Activated T-cell treated with anti-CD3 and anti-CD28 coated beads, Interleukin-2, amount 50 U/mL, for 24 hours (primary cell): ENCODE results near the gene PIGW.
A peak's percentile ranks its signal among the peaks of the same experiment; 100 is the strongest.

Experiments
- DNase-seq: peaks from one replicate; pipeline ENCODE4 v3.0.0-alpha.2; 2020
- H3K27ac Mint-ChIP-seq: 2 replicates; pipeline ENCODE4 v1.8.0; 2020; ENCODE audit warnings: mild to moderate bottlenecking, mixed read lengths
- H3K27me3 Mint-ChIP-seq: 2 replicates; pipeline ENCODE4 v1.8.0; 2020; ENCODE audit warnings: mixed read lengths
- H3K36me3 Mint-ChIP-seq: 2 replicates; pipeline ENCODE4 v1.8.0; 2020; ENCODE audit warnings: low read depth, mixed read lengths
- H3K4me1 Mint-ChIP-seq: 2 replicates; pipeline ENCODE4 v1.8.0; 2020; ENCODE audit warnings: low read depth, mixed read lengths
- H3K4me3 Mint-ChIP-seq: 2 replicates; pipeline ENCODE4 v1.8.0; 2020; ENCODE audit warnings: mild to moderate bottlenecking, moderate library complexity, mixed read lengths
- H3K9me3 Mint-ChIP-seq: 2 replicates; pipeline ENCODE4 v1.8.0; 2020; ENCODE audit warnings: mixed read lengths

Gene PIGW

DNA sequence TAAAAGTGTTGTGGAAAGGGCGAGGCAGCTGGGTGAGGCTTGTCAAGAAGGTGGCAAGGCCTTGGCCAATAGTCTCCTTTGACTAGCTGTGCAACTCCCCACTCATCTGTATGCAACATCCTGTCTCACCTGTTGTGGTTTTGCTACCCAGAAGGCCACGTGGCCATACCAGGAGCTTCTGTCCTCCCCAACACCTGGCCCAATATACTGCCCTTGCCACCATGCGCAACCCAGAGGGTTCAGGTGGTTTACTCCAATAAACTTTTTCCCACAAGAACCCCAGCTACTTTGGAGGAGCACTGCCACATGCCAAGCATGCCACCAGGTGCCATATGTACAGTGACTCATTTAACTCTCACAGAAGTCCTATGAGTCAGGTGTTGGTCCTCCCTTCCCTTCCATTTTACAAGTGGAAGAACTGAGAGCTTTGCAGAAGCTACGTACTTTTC, 10.3 kb upstream of the PIGW start:
- Mint-ChIP-seq H3K27ac (peak overlapping the region; percentile 86), H3K36me3 (peaks cover 91% of the 10 kb centered on the region), H3K4me3 (no peak overlapping the region), H3K4me1 (peaks cover 33% of the 10 kb centered on the region), H3K9me3 (no peaks in the 10 kb centered on the region), H3K27me3 (no peaks in the 10 kb centered on the region)
- peak; percentile 51 for DNase-seq

DNA sequence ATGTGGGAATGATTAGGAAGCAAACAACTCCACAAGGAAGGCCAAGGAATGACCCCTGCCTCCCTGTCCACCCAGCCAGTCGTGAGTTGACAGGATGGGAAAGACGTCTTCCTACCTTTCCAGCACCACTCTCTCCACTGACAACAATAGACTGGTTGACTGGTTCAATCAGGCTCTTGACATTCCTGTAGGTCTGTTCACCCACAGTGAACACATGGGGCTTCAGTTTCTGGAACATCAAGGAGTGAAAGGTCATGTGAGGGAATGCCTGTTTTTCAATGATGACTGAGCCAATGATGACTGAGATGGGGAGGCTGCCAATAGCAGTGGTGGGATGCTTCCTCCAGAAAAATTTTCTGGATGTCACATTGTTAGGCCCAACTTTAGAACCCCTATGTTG, 9.7 kb upstream of the PIGW start:
- peaks cover 33% of the 10 kb centered on the region for H3K4me1 Mint-ChIP-seq
- no peaks in the 10 kb centered on the region for H3K27me3 Mint-ChIP-seq
- DNase-seq = no peak
- H3K4me3 Mint-ChIP-seq = no peak overlapping the region
- H3K9me3 Mint-ChIP-seq = no peaks in the 10 kb centered on the region
- peak overlapping the region; percentile 86 for H3K27ac Mint-ChIP-seq
- peaks cover 91% of the 10 kb centered on the region for H3K36me3 Mint-ChIP-seq

DNA sequence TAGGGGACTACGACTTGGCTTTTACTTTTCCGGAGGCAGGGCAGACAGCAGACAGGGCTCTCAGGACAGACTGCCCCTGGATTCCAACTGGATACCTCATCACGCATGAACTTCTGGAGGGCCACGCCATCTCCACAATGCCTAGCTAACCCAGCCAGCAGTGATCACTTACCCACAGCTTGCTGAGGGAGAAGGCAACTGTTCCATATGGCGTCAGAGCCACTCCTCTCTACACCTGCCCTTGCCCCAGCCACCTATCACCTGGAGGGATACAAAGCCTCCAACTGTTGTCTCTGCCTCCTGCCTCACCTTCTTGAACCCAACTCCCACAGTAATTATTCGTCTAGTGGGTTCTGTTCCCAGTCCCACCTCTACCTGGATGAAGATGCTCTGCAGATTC, 8.9 kb upstream of the PIGW start:
- DNase-seq = no peak
- Mint-ChIP-seq H3K9me3 (no peaks in the 10 kb centered on the region), H3K4me1 (peaks cover 33% of the 10 kb centered on the region), H3K27me3 (no peaks in the 10 kb centered on the region), H3K27ac (peak overlapping the region; percentile 37), H3K36me3 (peaks cover 89% of the 10 kb centered on the region), H3K4me3 (no peak overlapping the region)

DNA sequence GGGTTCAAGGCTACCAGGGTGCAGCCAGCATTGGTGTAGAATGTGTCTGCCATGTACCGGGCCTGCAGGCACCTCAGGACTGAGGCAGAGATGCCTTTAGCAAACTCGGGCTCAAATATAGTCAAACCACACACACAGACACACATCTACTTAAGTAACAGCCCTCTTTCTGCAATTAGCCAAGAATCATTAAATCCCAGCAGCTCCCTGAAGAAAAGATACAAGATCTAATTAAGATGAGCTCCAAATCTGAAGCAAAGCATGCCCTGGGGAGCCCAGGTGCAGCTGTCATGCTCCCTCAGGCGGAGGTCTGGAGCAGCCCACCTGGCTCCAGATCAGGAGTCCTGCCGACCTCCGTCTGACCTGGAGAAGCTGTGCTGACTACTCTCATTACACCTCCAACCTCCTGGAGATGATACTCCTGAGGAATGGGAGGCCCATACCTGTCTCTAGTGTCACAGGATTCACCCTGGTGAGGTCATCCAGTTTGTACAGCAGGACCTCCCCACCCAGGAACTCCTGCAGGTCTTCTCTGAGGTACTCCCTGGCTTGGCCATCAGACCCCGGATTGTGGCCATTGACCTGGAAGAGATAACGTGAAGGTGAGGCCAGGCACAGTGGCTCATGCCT, 7.1 kb upstream of the PIGW start:
- Mint-ChIP-seq H3K4me1 (peaks cover 45% of the 10 kb centered on the region), H3K4me3 (no peak overlapping the region), H3K9me3 (no peaks in the 10 kb centered on the region), H3K27ac (no peak overlapping the region), H3K27me3 (no peaks in the 10 kb centered on the region), H3K36me3 (peaks cover 90% of the 10 kb centered on the region)
- no peak for DNase-seq

DNA sequence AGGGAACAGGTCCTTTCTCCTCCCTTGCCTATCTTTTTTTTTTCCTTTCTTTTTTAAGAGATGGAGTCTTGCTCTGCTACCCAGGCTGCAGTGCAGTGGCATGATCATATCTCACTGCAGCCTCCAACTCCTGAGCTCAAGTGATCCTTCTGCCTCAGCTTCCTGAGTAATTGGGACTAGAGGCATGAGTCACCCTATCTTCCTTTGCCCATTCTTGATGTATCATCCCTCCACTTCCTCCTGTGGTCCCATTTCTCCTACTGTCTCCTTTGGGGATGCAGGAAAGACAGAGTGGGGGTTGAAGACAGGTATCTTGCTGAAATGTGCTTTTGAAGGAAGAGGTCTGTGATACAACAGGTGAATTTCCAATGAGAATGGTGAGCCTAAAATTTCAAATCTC, 5.7 kb upstream of the PIGW start:
- DNase-seq = no peak
- H3K27ac Mint-ChIP-seq = peak overlapping the region; percentile 70
- H3K9me3 Mint-ChIP-seq = no peaks in the 10 kb centered on the region
- H3K4me3 Mint-ChIP-seq = no peak overlapping the region
- peaks cover 94% of the 10 kb centered on the region for H3K36me3 Mint-ChIP-seq
- H3K27me3 Mint-ChIP-seq = no peaks in the 10 kb centered on the region
- peaks cover 56% of the 10 kb centered on the region for H3K4me1 Mint-ChIP-seq

DNA sequence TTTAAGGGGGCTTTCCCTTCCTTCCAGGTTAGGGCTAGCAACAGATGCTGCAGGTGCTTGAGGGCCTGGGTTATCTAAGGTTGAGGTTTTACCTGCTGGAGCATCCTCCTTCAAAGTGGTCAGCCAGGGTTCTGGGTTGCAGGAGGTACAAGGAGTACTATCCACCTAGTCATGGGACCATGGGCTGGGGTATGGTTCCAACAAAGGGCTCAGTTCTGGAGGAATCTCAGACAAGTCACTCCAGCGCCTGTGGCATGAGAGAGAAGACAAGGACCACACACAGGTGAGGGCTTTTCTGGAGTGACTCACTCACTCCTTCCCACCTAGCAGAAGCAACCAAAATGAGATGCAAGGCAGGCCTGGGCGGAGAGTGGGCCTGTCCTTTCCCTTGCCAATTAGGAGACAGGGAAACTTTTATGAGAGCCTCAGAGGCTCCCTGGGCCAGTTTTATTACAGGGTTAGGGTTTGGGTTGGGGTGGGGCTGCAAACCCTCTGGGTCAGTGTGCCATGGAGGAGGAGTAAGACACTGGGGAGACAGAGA, 2.3 kb upstream of the PIGW start:
- H3K27me3 Mint-ChIP-seq = no peaks in the 10 kb centered on the region
- H3K4me3 Mint-ChIP-seq = peak overlapping the region; percentile 98
- peaks cover 46% of the 10 kb centered on the region for H3K4me1 Mint-ChIP-seq
- peaks cover 95% of the 10 kb centered on the region for H3K36me3 Mint-ChIP-seq
- DNase-seq = no peak
- peak overlapping the region; percentile 100 for H3K27ac Mint-ChIP-seq
- H3K9me3 Mint-ChIP-seq = no peaks in the 10 kb centered on the region

DNA sequence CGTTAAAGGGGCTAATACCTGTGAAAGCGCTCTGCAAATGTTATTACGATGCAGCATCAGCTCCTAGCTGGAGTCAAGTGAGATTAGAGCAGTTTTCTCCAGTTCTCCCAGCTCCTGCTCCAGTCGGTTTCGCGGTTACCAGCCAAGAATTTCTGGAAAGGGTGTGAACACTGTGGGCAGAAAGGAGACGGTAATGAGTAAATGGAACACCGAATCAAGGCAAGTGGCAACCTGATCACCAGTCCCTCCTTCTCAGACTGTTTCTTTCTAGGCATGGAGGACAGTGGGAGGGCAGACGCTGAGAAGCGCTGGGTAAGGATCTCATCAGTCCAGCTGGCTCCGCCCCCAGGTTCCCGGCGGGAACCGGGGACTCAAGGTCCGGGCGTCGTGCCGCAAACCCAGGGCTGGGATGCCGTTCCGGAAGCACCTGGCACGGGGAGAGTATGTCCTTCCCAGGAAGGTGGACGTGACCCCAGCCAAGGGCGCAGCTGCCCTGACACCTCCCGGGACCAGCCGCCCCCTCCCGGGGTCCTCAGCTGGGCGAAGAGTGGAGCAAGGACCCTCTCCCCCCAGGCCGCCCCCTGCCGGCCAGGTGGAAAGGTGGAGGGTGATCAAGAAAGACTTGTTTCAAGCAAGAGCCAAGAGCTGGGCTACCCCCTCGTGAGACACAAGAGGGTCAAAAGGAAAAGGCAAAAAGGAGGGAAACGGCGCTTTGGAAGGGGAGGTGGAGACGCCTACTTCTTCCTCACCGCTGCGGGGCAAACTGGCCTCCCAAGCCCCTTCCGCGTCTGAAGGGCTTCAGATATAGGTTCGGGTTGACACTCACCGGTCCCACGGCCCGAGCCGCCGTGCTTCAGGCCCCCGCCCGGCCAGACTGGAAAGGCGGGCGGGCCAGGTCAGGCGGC, 600 bp upstream of the PIGW start:
- peak overlapping the region; percentile 98 for H3K4me3 Mint-ChIP-seq
- H3K4me1 Mint-ChIP-seq = peaks cover 52% of the 10 kb centered on the region
- no peak for DNase-seq
- H3K27me3 Mint-ChIP-seq = no peaks in the 10 kb centered on the region
- H3K36me3 Mint-ChIP-seq = peaks cover 94% of the 10 kb centered on the region
- no peaks in the 10 kb centered on the region for H3K9me3 Mint-ChIP-seq
- peak overlapping the region; percentile 100 for H3K27ac Mint-ChIP-seq

DNA sequence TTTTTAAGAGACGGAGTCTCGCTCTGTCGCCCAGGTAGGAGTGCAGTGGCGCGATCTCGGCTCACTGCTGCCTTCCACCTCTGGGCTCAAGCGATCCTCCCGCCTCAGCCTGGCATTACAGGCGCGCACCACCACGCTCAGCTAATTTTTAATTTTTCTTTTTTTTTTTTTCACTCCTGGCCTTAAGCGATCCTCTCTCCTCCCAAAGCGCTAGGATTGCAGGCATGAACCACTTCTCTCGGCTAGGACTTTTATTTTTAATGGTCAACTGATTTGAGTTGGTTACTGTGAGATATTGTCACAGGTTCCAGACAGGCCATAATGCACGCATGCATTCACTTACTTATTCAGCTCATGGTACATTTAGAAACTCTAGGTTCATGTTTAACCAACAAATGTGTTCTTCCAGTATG, 888 bp downstream of the PIGW start:
- Mint-ChIP-seq H3K36me3 (peaks cover 88% of the 10 kb centered on the region), H3K9me3 (no peaks in the 10 kb centered on the region), H3K4me3 (peak overlapping the region; percentile 98), H3K4me1 (peaks cover 56% of the 10 kb centered on the region), H3K27ac (peak overlapping the region; percentile 100), H3K27me3 (no peaks in the 10 kb centered on the region)
- DNase-seq = no peak

DNA sequence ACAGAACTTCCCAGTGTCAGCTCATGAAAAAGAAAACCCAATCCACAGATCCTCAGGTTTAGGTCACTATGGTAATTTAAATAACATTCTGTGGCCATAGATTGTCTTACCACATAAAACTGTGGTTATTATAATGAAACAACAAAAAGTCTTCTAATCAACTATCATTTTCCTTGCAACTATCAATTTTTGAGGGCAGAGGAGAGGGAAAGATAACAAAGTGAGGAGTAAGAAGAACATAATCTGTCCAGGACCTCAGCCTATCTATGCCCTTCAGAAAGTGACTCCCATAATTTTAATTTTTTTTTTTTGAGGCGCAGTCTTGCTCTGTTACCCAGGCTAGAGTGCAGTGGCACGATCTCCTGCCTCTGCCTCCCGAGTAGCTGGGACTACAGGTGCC, 5.9 kb downstream of the PIGW start:
- no peaks in the 10 kb centered on the region for H3K9me3 Mint-ChIP-seq
- H3K27me3 Mint-ChIP-seq = no peaks in the 10 kb centered on the region
- peaks cover 63% of the 10 kb centered on the region for H3K36me3 Mint-ChIP-seq
- peaks cover 45% of the 10 kb centered on the region for H3K4me1 Mint-ChIP-seq
- peak overlapping the region; percentile 26 for H3K27ac Mint-ChIP-seq
- no peak overlapping the region for H3K4me3 Mint-ChIP-seq
- DNase-seq = no peak

DNA sequence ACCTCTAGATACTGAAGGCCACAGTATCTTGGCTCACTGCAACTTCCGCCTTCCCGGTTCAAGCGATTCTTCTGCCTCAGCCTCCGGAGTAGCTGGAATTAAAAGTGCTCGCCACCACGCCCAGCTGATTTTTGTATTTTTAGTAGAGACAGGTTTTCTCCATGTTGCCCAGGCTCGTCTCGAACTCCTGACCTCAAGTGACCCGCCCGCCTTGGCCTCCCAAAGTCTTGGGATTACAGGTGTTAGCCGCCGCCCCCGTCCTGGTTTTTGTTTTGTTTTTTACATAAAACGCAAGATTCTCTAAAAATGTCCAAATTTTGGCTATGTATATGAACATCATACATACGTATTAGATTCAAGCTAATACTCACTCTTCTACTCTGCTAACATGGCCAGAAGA, 8.0 kb downstream of the PIGW start:
- Mint-ChIP-seq H3K27me3 (no peaks in the 10 kb centered on the region), H3K27ac (no peak overlapping the region), H3K36me3 (peaks cover 63% of the 10 kb centered on the region), H3K9me3 (no peaks in the 10 kb centered on the region), H3K4me3 (peak overlapping the region; percentile 96), H3K4me1 (peaks cover 39% of the 10 kb centered on the region)
- DNase-seq = no peak

DNA sequence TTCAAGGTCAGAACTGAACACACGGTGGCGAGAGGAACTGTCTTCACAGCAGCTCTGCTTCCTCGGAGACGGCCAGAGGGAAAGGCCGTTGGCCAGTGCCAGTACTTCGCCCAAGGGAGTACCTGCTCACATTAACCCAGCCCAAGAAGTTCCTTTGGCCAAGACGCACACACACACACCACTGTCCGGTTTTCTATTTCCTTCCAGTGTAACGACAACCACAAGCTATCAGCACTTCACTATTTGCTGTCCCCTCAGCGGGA, 9.2 kb downstream of the PIGW start:
- no peak for DNase-seq
- H3K4me3 Mint-ChIP-seq = peak overlapping the region; percentile 96
- no peaks in the 10 kb centered on the region for H3K27me3 Mint-ChIP-seq
- peak overlapping the region; percentile 98 for H3K27ac Mint-ChIP-seq
- H3K9me3 Mint-ChIP-seq = no peaks in the 10 kb centered on the region
- H3K4me1 Mint-ChIP-seq = peaks cover 43% of the 10 kb centered on the region
- H3K36me3 Mint-ChIP-seq = peaks cover 61% of the 10 kb centered on the region

DNA sequence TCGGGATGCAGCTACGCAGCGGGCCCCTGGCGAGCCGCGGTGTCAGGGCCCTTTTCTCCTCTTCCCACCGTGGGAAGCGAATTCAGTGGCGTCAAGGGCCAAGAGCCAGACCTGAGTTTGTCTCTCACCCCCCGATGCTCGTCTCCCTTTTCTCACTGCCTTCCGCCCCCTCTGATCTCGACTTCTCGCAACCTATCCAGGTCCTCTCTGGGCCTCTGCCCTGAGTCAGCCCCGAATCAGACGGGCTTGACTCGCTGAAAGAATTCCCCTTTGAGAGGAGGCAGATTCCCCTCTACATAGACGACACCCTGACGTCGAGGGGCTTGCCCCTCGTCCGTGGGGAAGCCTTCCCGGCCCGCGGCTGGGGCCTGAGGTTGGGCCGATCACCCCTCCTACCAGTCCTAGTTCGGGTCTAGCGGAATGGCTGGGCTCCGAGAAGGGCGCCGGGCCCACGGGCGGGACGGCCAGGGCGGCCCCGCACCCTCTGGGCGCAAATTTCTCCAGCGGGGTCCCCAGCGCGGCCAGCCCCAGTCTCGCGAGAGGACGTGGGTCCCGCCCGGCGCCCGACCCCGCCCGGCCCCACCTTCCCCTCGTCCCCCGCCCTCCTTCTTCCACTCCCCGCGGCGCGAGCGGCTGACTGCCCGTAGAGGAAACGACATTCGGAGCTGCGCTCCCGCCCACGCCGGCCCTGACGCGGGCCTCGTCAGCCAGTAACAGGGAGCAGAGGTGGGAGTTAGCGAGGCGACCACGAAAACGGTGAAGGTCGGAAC, 9.7 kb downstream of the PIGW start, which contains the start of gene GGNBP2:
Gene GGNBP2, plus strand, starts transcription at position 613 of the 770 bp plus-strand sequence. CDS start 806 bp downstream, outside the sequence.
- no peaks in the 10 kb centered on the region for H3K9me3 Mint-ChIP-seq
- H3K36me3 Mint-ChIP-seq = peaks cover 62% of the 10 kb centered on the region
- DNase-seq = peak; percentile 92
- peak within 1 kb of the TSS; percentile 96 for H3K4me3 Mint-ChIP-seq
- H3K4me1 Mint-ChIP-seq = peaks cover 47% of the 10 kb centered on the region
- no peaks in the 10 kb centered on the region for H3K27me3 Mint-ChIP-seq
- peak within 1 kb of the TSS; percentile 98 for H3K27ac Mint-ChIP-seq

DNA sequence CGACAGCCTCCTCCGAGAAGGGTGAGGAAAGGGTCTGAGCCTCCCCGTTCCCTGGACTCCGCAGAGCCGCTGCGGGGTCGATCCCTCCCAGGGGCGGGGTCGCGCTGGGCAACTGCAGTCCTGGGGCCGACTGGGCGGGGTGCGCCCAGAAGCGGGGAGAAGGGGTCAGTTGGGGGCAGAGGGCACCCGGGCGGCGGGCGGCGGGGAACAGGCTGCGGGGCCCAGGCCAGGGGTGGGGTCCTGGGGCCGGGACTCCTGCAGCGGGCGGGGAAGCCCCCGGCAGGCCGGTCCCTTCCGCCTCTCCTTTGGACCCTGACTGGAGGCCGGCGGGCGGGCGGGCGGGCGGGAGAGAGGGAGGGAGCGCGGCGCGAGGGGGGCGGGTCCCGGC, 10.3 kb downstream of the PIGW start:
- peaks cover 63% of the 10 kb centered on the region for H3K36me3 Mint-ChIP-seq
- peak overlapping the region; percentile 96 for H3K4me3 Mint-ChIP-seq

More for the DNA sequence above, 10.3 kb downstream of the PIGW start:
- H3K9me3 Mint-ChIP-seq = no peaks in the 10 kb centered on the region
- peak overlapping the region; percentile 98 for H3K27ac Mint-ChIP-seq
- DNase-seq = peak; percentile 88
- no peaks in the 10 kb centered on the region for H3K27me3 Mint-ChIP-seq
- peaks cover 48% of the 10 kb centered on the region for H3K4me1 Mint-ChIP-seq
